ENCODE measurements around the gene GDPGP1.
"Not testable (repeated sequence)": the region's sequence is repeated elsewhere in the genome, so short reads cannot be mapped to it uniquely, and the experiment has no call there.

The GDPGP1 gene

DNA sequence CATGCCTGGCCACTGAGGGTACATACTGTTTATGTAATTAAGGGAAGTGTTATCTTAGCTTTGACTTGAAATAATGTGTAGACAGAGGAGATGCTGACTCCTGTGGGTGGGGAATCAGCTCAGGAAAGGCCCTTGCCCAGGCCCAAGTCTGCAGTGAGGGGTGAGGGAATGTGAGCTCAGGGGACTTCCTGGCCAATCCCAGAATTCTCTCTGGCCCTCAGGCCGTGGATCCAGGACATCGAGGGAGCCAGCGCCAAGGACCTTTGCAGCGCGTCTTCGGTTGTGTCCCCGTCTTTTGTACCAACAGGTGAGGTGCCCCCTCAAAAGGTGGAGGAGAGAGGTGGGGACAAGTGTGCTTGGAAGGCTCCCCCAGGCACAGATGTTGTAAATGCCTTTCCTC is 6.7 kb upstream of the GDPGP1 start:
- DNase-seq: no peak

DNA sequence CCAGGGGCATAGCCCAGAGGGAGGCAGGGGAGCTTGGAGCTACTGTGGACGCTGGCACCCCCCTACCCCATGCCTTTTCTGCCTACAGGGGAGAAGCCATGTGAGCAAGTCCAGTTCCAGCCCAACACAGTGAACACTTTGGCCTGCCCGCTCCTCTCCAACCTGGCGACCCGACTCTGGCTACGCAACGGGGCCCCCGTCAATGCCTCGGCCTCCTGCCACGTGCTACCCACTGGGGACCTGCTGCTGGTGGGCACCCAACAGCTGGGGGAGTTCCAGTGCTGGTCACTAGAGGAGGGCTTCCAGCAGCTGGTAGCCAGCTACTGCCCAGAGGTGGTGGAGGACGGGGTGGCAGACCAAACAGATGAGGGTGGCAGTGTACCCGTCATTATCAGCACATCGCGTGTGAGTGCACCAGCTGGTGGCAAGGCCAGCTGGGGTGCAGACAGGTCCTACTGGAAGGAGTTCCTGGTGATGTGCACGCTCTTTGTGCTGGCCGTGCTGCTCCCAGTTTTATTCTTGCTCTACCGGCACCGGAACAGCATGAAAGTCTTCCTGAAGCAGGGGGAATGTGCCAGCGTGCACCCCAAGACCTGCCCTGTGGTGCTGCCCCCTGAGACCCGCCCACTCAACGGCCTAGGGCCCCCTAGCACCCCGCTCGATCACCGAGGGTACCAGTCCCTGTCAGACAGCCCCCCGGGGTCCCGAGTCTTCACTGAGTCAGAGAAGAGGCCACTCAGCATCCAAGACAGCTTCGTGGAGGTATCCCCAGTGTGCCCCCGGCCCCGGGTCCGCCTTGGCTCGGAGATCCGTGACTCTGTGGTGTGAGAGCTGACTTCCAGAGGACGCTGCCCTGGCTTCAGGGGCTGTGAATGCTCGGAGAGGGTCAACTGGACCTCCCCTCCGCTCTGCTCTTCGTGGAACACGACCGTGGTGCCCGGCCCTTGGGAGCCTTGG is 5.9 kb upstream of the GDPGP1 start:
- DNase-seq: no peak

DNA sequence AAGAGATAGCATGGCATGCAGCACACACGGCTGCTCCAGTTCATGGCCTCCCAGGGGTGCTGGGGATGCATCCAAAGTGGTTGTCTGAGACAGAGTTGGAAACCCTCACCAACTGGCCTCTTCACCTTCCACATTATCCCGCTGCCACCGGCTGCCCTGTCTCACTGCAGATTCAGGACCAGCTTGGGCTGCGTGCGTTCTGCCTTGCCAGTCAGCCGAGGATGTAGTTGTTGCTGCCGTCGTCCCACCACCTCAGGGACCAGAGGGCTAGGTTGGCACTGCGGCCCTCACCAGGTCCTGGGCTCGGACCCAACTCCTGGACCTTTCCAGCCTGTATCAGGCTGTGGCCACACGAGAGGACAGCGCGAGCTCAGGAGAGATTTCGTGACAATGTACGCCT is 5.0 kb upstream of the GDPGP1 start:
- DNase-seq: no peak

DNA sequence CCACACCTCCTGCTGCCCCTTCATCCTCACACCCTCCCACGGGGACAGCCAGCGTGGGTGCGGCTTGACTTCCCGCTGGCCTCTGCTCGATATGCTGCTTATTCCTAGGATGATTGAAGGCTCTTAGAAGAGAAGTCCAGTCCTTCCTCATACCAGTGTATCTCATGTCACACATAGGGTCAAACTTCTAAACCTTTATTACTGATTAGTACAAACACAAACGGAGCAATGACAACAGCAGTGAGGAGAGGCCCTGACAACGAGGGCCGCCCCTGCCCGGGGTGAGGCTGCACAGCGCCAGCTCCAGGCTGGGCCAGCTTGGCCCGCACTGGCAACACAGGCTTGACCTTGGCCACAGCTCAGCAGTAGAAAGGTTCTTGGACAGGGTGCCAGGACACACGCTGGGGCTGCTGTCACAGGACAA is 3.9 kb upstream of the GDPGP1 start:
- DNase-seq: no peak

DNA sequence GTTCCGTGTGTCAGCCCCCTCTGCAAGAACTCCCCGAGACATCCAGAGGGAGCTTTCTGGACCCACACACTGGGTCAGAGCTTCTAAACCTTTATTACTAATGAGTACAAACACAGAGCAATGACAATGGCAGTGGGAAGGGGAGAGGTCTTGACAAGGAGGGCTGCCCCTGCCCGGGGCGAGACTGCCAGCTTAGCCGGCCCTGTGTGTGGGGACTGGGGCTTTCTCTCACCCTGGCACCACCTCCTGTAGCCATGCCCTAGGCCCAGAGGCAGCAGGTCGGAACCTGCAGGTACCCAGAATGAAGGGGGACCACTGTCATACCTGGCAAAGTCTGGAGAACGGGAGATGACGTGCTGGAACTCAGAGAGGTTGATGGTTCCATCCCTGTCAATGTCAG is 3.4 kb upstream of the GDPGP1 start:
- no peak for DNase-seq

DNA sequence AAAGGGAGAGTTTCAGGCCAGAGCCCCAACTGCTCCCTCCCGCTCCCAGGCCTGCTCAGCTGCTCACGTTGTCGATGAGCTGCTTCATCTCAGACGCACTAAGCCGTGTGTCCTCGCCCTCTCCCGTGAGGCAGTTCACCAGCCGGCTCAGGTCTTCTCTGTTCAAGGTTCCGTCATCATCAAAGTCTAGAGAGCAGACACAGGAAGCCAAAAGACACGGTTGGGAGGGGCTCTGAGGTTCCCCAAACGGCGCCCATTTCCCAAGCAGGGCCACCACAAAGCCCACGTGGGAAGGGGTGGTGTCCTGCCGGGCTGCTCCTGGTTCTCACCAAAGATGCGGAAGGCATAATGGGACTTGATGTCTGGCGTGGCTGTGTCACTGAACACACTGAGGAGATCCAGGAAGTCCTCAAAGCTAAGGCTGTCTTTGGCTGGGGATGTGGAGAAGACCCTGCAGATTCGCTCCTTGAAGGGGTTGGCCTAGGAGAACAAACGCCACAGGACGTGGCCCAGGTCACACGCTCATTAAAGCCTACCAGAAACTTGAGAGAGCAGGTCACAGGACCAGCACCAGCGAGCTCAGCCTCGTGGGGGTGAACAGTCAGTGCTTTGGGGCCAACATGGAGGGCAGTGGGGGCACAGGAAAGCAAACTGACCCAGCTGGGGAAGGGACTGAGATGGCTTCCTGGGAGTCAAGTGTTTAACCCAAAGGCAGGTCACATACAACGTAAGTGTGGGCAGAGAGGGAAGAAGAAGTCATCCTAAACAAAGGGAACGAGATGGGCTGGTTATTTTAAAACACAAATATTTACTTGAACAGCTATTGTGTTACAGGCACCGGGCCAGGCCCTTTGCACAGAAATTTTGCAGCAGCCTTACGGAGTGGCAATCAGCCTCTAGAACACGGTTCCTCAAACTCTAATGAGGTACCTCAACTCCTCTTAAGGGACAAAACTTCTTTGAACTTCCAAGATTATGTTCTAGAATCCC is 2.7 kb upstream of the GDPGP1 start:
- peak; percentile 82 for DNase-seq

DNA sequence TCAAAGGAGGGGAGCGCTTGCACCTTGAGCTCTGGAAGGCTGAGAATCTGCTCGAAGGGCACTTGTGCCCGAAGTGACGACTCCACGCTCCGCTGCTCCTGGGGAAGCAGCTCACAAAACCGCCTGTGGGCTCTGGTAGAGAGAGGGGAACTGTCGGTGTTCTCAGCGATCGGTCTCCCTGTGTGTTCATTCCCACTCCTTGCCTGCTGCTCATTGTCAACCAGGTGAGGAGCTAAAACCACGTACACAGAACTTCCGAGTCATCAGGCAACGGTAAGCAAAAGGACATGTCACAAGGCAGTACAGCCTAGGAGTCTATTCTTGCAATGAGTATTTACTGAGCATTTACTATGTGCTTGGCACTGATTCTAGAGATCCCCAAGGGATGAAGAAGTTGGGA is 1.8 kb upstream of the GDPGP1 start:
- no peak for DNase-seq

DNA sequence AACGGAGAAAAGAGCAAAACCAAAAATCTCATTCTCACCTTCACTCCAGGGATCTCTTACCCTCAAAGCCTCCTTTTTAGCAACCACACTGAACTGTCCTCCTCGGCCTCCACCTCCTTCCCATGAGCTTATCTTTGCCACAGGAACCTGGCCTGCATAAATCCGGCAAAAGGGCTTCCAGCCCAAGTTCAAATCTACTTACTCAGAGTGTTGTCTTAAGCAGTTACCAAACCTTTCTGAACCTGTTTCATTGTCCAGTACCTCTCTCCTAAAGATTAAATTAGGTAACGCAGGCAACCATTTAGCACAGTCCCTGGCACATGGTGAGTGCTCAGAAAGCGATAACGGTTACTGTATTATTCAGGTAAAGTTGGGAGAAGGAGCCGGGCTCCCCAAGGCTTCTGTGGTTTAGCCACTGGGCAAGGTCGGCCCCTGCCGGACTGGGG is 1.0 kb upstream of the GDPGP1 start:
- no peak for DNase-seq

DNA sequence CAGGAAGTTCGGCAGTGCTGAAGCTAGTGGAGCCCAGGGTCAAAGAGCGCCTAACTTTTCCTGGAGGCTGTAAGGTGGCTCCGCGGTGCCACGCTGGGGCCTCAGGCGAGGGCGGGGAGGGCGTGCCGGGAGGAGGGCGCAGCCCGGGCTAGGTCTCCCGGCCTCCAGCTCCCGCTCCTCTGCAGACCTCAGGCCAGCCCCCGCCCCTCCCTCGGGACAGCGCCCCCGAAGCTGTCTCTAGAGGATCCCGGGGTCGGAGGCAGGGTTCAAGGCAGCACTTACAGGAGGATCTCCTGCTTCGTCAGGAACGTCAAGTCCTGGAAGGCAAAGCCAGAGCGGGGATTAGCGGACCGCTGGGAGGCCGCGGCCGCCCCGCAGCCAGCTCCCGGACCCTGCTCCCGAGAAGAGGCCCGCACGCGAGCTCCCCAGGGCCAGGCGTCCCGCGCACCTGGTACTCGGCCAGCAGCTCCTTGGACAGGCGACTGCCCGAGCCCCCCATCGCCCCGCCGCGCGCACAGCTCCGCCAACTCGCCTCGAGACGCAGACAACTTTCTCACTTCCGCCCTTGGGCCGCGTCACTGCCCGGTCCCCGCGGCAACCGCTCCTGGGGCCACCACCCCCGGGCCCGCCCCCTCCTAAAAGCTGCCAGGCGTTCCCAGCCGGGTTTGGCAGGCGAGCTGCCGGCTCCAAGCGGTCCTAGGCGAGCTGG is 468 bp upstream of the GDPGP1 start, which contains the start of gene CIB1:
TSS of gene CIB1 (minus strand) at position 555 of the 709 bp plus-strand sequence. CDS start at position 499, 56 bp downstream.
- peak; percentile 97 for DNase-seq

DNA sequence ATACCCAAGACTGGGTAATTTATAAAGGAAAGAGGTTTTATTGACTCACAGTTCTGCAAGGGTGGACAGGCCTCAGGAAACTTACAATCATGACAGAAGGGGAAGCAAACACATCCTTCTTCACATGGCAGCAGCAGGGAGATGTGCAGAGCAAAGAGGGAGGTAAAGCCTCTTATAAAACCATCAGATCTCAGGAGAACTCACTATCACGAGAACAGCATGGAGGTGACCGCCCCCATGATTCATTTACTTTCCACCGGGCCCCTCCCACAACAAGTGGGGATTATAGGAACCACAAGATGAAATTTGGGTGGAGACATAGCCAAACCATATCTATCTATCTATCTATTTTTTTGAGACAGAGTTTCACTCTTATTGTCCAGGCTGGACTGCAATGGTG is 5.4 kb downstream of the GDPGP1 start:
- DNase-seq: no peak

DNA sequence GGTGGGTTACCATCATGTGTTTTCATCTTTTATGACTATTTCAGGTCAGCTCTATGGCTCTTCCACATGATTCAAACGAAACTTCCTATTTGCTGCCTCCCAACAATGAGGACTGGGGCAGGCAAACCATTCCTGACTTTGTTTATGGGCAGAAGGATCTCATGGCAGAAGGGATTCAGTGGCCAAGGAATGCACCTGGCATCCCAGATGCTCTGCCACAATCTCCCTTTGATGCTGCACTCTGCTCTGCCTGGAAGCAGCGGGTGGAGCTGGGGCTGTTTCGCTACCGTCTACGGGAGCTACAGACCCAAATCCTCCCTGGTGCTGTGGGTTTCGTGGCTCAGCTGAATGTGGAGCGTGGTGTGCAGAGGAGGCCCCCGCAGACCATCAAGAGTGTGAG is 6.8 kb downstream of the GDPGP1 start:
- DNase-seq: no peak

DNA sequence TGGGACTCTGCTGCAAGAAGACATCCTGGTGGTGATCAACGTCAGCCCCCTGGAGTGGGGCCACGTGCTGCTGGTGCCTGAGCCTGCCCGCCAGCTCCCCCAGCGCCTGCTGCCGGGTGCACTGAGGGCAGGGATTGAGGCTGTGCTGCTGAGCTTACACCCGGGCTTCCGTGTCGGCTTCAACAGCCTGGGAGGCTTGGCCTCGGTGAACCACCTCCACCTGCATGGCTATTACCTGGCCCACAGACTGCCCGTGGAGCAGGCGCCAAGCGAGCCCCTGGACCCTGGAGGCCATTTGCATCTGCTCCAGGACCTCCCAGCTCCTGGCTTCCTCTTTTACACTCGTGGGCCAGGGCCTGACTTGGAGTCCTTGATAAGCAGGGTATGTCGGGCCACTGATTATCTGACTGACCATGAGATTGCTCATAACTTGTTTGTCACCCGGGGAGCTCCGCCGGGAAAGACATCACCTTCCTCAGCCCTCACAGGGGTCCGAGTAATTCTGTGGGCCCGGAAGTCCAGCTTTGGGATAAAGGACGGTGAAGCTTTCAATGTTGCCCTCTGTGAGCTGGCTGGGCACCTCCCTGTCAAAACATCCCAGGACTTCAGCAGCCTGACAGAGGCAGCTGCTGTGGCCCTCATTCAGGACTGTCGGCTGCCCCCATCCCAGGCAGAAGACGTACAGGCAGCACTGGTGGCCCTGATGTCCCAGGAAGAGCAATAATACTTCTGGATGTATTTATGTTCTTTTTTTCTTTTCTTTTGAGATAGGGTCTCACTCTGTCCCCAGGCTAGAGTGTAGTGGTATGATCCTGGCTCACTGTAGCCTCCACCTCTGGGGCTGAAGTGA is 7.6 kb downstream of the GDPGP1 start:
- DNase-seq: no peak

DNA sequence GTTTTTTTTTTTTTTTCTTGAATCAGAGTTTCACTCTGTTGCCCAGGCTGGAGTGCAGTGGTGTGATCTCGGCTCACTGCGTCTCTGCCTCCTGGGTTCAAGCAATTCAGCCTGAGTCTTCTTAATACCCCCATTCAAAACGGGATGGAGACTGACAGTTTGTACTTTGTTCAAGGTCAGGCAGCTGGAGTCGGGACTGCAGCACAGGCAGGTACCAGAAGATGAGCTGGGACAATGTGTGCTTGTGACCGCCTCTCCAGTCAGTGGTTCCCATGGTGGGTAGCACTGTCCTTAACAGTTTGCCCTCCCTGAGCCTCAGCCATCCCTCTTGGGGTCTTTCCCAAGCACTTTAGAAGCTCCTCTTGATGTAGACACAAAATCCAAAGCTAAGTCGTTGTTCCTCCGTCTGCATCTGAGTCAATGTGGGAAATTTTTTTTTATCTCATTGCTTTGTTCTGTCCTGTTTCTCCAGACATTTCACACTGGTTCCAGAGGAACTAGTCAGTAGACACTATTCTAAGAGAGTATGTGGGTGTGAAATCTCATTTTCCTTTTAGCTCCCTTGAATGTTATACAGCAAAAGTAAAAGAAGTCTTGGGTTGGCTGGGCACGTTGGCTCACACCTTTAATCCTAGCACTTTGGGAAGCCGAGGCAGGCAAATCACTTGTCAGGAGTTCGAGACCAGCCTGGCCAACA is 10.1 kb downstream of the GDPGP1 start:
- DNase-seq: no peak

DNA sequence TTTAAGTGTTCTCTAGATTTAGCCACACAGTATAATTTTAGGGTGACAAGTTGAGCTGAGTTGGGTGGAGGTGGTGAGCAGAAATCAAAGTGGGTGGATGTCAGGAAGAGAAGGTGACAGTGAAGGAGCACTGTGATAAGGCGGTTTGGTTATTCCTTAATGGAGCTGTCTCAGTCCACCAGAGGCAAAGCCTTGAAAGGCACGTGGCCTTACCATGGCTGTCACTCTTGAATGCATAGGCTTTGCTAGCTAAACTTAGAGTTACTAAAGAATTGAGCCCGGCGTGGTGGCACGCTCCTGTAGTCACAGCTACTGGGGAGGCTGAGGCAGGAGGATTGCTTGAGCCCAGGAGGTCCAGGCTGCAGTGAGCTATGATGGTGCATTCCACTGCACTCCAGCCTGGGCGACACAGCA is 14.8 kb downstream of the GDPGP1 start:
- no peak for DNase-seq

DNA sequence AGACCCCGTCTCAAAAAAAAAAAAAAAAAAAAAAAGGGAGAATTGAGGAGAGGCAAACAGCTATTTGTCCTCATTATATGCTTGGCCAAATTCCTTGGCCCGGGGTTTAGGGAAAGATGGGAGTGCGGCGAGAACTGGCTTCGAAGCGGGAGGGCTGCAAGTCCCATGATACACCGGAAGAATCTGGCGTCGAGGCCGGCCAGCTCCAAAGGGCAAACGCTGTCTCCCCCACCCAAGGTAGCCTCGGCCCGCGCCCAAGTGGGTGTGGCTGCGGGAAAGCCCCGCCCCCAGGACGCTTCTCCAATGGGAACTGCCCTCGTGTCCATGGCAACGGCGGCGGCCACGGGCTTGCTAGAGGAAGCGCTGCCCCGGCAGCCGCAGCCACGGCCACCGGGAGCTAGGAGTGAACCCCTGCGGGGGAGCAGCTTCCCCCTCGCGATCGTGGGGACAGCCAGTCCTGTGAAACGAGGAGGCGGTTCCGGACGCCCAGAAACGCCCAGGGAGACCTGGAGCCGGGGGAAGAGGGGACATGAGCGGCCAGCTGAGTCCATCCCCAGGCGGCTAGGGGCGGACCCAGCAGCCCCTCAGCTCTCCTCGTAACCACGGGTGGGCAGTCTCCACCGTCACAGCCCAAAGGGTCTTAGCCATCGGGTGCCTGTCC is 15.3 kb downstream of the GDPGP1 start, which contains the start of gene TTLL13:
TSS of gene TTLL13 (plus strand) at position 354 of the 661 bp plus-strand sequence. CDS start 1,075 bp downstream, outside the sequence.
- peak; percentile 42 for DNase-seq

DNA sequence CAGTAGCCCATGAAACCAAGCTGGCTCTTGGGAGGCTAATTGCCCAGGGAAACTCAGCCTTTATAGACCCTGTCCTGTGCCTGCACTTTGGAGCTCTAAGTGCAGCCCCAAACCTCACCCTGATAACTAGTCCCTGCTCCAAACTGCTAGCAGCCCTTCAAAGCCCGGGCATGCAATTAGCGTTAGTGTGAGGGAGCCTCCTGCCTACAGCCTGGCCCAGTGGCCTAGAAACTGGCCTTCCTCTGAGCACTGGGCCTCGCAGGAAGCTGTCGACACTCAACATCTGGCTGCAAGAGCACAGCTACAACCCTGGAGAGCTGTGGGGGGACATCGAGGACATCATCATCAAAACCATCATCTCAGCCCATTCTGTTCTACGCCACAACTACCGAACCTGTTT is 23.8 kb downstream of the GDPGP1 start:
- DNase-seq: no peak

DNA sequence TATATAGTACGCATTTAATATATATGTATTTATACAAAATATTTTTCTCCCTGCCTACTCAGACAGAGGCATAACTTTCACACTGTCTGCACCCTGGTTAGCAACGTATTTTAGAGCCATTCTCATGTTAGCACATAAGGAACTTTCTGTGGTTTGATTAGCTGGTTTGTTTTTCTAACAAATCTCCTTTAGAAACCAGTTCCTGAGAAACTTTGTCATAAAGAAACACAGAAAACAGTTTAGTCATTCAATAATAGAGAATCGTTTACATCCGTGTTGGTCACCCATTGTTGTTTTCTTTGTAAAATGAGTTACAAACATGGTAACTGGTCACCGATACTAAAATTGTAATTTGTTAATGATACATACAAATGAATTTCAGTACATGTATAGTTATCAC is 25.5 kb downstream of the GDPGP1 start:
- DNase-seq: peak; percentile 16

DNA sequence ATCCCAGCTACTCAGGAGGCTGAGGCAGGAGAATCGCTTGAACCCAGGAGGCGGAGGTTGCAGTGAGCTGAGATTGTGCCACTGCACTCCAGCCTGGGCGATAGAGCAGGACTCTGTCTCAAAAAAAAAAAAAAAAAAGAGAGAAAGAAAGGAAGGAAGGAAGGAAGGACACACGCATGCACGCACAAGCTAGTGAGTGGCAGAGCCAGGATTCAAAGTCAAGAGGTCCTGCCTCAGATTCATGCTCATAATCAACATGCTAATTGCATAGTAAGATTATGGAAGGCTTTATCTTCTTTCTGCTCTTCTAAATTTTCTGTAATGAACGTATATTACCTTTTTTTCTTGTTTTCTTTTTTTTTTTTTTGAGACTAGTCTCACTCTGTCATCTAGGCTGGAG is 26.7 kb downstream of the GDPGP1 start:
- not testable (repeated sequence) for DNase-seq

DNA sequence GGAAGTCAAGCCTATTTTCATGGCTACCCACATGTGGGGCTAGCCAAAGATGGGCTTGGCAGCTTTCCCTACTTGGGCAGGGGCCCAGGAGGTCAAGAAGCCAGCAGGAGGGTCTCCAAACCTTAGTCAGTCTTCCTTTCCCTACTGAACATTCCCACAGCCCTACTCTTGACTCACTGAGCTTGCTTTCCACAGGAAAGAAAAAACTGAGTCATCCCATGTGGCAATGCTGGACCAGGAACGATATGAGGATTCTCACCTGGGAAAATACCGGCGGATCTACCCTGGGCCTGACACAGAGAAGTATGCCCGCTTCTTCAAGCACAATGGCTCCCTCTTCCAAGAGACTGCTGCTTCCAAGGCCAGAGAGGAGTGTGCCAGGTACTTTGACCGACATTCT is 27.8 kb downstream of the GDPGP1 start:
- no peak for DNase-seq

DNA sequence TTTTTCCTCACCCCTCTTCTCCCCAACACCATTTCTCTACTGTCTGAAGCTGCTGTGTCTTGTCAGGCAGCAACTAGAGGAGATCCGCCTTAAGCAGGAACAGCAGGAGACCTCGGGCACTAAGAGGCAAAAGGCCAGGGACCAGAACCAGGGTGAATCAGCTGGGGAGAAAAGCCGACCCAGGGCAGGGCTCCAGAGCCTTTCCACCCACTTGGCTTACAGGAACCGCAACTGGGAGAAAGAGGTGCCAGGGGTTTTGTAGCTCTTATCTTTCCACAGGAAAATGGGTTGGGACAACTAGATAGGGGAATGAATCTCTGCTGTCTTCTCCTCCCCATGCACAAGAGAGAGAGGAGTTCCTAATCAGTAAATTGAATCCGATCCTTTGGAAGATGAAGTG is 28.4 kb downstream of the GDPGP1 start:
- DNase-seq: no peak

All from CD4-positive, alpha-beta T cell treated with Interleukin-4 for 4 hours (primary cell).